ENCODE data around the gene MTOR.

DNA sequence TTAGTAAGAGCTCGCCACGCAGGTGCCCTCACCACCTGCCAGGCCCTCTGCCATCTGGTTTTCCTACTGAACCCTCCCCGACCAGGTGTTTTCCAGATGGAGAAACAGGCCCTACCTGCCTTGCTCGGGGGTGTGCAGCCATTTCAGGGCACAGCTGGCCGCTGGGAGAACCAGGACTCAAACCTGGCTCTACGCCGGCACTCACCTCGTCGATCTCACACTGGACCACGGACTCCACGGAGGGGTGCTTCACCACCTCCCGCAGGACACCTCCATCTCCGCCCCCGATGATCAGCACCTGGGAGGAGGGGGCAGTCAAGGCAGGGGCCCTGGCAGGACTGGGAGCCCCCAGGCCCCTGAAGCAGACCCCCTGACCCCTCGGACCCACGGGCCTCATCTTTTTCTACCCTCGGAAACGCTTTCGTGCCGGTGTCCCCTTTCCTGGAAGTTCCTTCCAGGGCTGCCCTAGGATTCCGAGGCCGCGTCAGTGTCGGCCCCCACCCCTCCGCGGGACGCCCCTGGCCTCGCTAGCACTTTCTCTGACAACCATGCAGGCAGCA lies 203.7 kb downstream of the MTOR start:
- TF ChIP-seq, protein P1, sequence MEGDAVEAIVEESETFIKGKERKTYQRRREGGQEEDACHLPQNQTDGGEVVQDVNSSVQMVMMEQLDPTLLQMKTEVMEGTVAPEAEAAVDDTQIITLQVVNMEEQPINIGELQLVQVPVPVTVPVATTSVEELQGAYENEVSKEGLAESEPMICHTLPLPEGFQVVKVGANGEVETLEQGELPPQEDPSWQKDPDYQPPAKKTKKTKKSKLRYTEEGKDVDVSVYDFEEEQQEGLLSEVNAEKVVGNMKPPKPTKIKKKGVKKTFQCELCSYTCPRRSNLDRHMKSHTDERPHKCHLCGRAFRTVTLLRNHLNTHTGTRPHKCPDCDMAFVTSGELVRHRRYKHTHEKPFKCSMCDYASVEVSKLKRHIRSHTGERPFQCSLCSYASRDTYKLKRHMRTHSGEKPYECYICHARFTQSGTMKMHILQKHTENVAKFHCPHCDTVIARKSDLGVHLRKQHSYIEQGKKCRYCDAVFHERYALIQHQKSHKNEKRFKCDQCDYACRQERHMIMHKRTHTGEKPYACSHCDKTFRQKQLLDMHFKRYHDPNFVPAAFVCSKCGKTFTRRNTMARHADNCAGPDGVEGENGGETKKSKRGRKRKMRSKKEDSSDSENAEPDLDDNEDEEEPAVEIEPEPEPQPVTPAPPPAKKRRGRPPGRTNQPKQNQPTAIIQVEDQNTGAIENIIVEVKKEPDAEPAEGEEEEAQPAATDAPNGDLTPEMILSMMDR (IDR thresholded peaks at IDR 0.05) = no peak
- TF ChIP-seq EZH2 (IDR thresholded peaks at IDR 0.05) = no peak

Measured in neural progenitor cell (in vitro differentiated cells).